Measurements from ENCODE around the gene NEUROG1. TPM values are rescaled to one million over a fixed set of nuclear protein-coding genes. Genes with fewer than 3 reads are reported as not detected.

Gene NEUROG1
- total RNA-seq, 1 donor from 2014 or later, result not detected

- no peaks in the 10 kb centered on the region for H3K27me3 ChIP-seq
- DNase-seq (ENCODE audit: extremely low spot score in 2 of 2), result peak; percentile 34 to 72
These were observed 31.4 kb downstream of the NEUROG1 start for GRCh38 chr5:135504376-135504775.

GRCh38 chr5:135503871-135504270 is 31.9 kb downstream of the NEUROG1 start:
- intact Hi-C loops (cut with DNase I), result no loop called here
- no peaks in the 10 kb centered on the region for H3K27me3 ChIP-seq
- H3K27ac ChIP-seq, result no peak overlapping the region
- no peaks in the 10 kb centered on the region for H3K36me3 ChIP-seq
- H3K9me3 ChIP-seq, result no peaks in the 10 kb centered on the region
- H3K4me1 ChIP-seq, result peaks cover 10% of the 10 kb centered on the region
- H3K4me3 ChIP-seq, result no peak overlapping the region
- TF ChIP-seq POLR2AphosphoS5 (IDR thresholded peaks at IDR 0.05; ENCODE audit: insufficient read depth in 1 of 2, low read depth in 1 of 2) (no peak), CTCF (IDR thresholded peaks at IDR 0.05) (no peak), POLR2A (IDR thresholded peaks at IDR 0.05) (no peak)
- peak; percentile 14 to 49 for DNase-seq (ENCODE audit: extremely low spot score in 2 of 2)

More at GRCh38 chr5:135504376-135504775, 31.4 kb downstream of the NEUROG1 start:
- H3K27ac ChIP-seq, result no peak overlapping the region
- intact Hi-C loops (cut with DNase I), result no loop called here
- no peak overlapping the region for H3K4me3 ChIP-seq
- no peaks in the 10 kb centered on the region for H3K9me3 ChIP-seq
- no peaks in the 10 kb centered on the region for H3K36me3 ChIP-seq
- H3K4me1 ChIP-seq, result peaks cover 12% of the 10 kb centered on the region
- TF ChIP-seq POLR2AphosphoS5 (IDR thresholded peaks at IDR 0.05; ENCODE audit: insufficient read depth in 1 of 2, low read depth in 1 of 2) (no peak), POLR2A (IDR thresholded peaks at IDR 0.05) (no peak), CTCF (IDR thresholded peaks at IDR 0.05) (no peak)

- DNase-seq (ENCODE audit: extremely low spot score in 2 of 2), result peak; percentile 64 to 79
These were observed 32.8 kb downstream of the NEUROG1 start for GRCh38 chr5:135502836-135503520.

GRCh38 chr5:135501965-135502364 is 33.8 kb downstream of the NEUROG1 start:
- no peak for TF ChIP-seq POLR2A (IDR thresholded peaks at IDR 0.05)
- no peak for TF ChIP-seq POLR2AphosphoS5 (IDR thresholded peaks at IDR 0.05; ENCODE audit: insufficient read depth in 1 of 2, low read depth in 1 of 2)
- TF ChIP-seq CTCF (IDR thresholded peaks at IDR 0.05), result no peak
- peak; percentile 22 to 25 for DNase-seq (ENCODE audit: extremely low spot score in 2 of 2)
- Histone ChIP-seq H3K4me3 (no peak overlapping the region), H3K27ac (no peak overlapping the region), H3K4me1 (peaks cover 6% of the 10 kb centered on the region), H3K36me3 (no peaks in the 10 kb centered on the region), H3K27me3 (no peaks in the 10 kb centered on the region), H3K9me3 (no peaks in the 10 kb centered on the region)
- intact Hi-C loops (cut with DNase I), result no loop called here

More at GRCh38 chr5:135502836-135503520, 32.8 kb downstream of the NEUROG1 start:
- Histone ChIP-seq H3K27me3 (no peaks in the 10 kb centered on the region), H3K36me3 (no peaks in the 10 kb centered on the region), H3K4me3 (no peak overlapping the region), H3K27ac (no peak overlapping the region), H3K4me1 (peaks cover 8% of the 10 kb centered on the region), H3K9me3 (no peaks in the 10 kb centered on the region)
- intact Hi-C loops (cut with DNase I), result no loop called here
- no peak for TF ChIP-seq POLR2AphosphoS5 (IDR thresholded peaks at IDR 0.05; ENCODE audit: insufficient read depth in 1 of 2, low read depth in 1 of 2)
- no peak for TF ChIP-seq POLR2A (IDR thresholded peaks at IDR 0.05)
- no peak for TF ChIP-seq CTCF (IDR thresholded peaks at IDR 0.05)

- intact Hi-C loops (cut with DNase I), result no loop called here
- H3K36me3 ChIP-seq, result no peaks in the 10 kb centered on the region
- DNase-seq (ENCODE audit: extremely low spot score in 2 of 2), result peak; percentile 40 to 42
- H3K27ac ChIP-seq, result no peak overlapping the region
- no peaks in the 10 kb centered on the region for H3K9me3 ChIP-seq
- H3K27me3 ChIP-seq, result no peaks in the 10 kb centered on the region
- TF ChIP-seq CTCF (IDR thresholded peaks at IDR 0.05), result no peak
- no peak for TF ChIP-seq POLR2AphosphoS5 (IDR thresholded peaks at IDR 0.05; ENCODE audit: insufficient read depth in 1 of 2, low read depth in 1 of 2)
- TF ChIP-seq POLR2A (IDR thresholded peaks at IDR 0.05), result no peak
- peaks cover 16% of the 10 kb centered on the region for H3K4me1 ChIP-seq
- H3K4me3 ChIP-seq, result no peak overlapping the region
These were observed 37.1 kb downstream of the NEUROG1 start for GRCh38 chr5:135498637-135498995.
